NCI-H748 (cell line): ENCODE data around the gene ADAMTS14.
A peak's percentile ranks its signal among the peaks of the same experiment; 100 is the strongest.
"Not testable (repeated sequence)": the region's sequence is repeated elsewhere in the genome, so short reads cannot be mapped to it uniquely, and the experiment has no call there.

Source experiments
- DNase-seq: peaks from one replicate; lab custom pipeline; 2025; ENCODE audit not compliant: unreplicated experiment; lab: John Stamatoyannopoulos, UW

ADAMTS14 gene

DNA sequence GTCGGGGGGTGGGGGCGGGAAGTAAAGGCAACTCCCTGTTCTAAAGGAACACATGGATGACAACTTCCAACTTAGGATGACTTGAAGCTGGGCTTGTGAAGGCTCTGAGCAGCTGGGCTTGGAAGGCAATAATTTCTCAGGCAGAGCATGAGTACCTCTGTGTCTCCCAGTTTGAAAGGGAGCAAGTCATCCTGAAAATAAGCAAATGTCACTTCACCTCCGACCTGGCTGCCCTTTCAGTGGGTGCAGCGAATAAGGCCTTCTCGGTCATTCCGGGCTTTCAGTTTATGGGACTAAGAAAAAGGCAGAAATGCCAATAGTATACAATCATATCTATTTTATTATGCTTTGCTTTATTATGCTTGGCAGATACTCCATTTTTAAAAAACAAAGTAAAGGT, 15.3 kb upstream of the ADAMTS14 start:
- no peak for DNase-seq

DNA sequence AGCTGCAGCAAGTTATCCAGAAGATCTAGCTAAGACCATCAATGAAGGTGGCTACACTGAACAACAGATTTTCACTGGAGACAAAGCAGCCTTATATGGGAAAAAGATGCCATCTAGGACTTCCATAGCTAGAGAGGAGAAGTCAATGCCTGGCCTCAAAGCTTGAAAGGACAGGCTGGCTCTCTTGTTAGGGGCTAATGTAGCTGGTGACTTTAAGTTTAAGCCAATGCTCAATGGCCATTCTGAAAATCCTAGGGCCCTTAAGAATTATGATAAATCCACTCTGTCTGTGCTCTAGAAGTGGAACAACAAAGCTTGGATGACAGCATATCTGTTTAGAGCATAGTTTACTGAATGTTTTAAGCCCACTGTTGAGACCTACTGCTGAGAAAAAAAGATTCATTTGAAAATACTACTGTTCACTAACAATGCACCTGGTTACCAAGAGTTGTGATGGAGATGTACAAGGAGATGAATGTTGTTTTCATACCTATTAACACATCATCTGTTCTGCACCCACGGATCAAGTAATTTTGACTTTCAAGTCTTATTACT, 13.6 kb upstream of the ADAMTS14 start:
- no peak for DNase-seq

DNA sequence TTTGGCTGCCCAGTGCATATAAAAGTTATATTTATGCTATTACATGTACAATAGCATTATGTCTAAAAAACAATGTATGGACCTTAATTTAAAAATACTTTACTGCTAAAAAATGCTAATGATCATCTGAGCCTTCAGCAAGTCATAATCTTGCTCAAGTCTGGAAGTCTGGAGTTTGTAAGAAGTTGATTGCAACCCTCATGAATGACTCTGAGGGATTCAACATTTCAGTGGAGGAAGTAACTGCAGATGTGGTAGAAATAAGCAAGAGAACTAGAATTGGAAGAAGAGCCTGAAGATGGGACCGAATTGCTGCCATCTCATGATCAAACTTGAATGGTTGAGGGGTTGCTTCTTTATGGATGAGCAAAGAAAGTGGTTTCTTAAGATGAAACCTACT, 13.0 kb upstream of the ADAMTS14 start:
- no peak for DNase-seq

DNA sequence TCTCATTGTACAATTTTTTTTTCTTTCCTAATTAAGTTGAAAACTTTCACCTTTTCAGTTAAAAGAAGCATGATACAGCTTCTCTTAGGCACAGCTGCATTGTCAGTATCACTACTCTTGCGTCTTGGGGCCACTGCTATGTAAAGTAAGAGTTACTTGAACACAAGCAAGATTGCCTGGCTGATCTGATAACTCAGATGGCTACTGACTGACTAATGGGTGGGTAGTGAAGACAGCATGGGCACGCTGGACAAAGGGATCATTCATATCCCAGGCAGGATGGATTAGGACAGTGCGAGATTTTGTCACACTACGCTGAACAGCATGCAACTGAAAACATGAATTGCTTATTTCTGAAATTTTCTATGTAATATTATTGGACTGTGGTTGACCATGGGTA, 11.6 kb upstream of the ADAMTS14 start:
- DNase-seq = no peak

DNA sequence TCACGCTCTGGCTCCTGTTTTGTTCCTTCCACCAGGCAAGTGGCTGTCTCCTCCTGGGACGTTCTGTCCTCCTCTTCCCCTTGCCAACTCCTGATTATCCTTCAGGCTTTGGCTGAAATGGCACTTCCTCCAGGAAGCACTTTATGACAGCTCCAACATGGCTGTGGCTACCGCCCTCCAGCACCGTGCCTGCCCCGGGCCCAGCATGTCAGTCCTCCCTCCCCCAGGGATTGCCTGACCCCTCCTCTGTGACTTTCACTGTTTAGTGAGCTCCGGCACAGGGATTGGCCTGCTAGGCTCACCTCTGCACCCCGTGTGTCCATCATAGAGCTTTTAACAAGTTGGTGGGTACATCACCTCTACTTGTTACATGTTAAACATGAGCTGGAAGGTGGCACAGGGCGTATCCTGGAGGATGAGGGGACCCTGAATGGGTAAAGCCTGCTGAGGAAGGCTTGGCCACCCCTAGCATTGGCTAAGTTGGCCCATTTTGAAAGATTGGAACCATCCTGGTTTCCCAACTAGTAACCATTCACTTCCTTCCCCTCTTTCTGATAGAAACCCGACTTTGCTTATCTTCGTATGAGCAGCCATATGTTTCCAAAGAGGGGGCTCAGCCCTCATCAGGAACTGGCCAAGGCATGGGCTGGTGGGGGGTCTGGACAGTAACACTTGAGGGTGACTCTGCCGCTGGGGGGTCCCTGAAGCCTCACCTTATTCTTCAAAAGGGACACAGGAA, 10.5 kb upstream of the ADAMTS14 start:
- no peak for DNase-seq

DNA sequence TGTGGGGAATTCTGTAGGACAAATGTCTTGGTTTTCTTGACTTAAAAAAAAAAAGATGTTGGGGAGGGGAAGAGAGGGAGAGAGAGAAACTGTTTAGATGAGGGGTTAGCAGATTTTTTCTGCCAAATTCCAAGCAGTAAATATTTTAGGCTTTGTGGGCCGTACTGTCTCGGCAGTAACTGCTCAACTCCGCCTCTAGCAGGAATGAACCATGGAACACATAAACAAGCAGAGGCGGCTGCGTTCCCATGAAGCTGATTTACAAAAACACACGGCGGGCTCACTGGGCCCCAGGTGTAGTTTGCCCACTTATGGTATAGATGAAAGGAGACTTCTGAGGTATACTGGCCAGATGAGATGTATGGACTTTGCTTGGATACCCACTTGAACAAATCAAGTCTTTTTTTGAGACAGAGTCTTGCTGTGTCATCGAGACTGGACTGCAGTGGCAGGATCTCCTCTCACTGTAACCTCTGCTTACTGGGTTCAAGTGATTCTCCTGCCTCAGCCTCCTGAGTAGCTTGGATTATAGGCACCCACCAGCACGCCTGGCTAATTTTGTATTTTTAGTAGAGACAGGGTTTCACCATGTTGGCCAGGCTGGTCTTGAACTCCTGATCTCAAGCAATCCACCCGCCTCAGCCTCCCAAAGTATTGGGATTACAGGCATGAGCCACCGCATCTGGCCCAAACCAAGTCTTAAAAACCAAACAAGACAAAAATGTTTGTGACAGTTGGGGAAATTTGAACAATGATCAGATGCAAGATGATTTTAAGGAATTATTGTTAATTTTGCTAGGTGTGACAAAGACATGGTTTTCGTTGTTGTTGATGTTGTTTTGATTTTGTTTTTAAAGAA, 9.7 kb upstream of the ADAMTS14 start:
- no peak for DNase-seq

DNA sequence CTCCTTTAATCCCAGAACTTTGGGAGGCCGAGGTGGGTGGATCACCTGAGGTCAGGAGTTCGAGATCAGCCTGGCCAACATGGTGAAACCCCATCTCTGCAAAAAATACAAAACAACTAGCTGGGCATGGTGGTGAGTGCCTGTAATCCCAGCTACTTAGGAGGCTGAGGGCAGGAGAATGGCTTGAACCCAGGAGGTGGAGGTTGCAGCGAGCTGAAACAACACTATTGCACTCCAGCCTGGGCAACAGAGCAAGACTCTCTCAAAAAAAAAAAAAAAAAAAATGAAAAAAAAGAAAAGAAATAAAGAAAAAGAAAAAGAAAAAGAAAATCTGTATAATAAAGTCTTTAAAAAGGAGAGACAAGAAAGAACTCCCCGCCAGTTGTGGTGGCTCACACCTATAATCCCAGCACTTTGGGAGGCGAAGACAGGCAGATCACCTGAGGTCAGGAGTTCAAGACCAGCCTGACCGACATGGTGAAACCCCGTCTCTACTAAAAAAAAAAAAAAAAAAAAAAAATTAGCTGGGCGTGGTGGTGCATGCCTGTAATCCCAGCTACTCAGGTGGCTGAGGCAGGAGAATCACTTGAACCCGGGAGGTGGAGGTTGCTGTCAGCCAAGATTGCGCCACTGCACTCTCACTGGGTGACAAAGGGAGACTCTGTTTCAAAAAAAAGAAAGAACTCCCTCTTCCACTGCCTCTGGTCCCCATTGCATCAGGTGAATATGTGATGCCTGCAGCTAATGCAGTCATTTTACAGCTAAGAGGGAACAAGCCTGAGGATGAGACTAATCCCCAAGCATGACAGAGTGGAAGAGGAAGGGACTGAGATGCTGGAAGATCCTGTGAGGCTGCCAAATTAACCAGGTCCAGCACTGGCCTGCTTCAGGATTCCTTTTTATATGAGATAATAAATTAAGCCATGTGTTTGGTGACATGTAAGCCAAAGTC, 8.6 kb upstream of the ADAMTS14 start:
- not testable (repeated sequence) for DNase-seq

DNA sequence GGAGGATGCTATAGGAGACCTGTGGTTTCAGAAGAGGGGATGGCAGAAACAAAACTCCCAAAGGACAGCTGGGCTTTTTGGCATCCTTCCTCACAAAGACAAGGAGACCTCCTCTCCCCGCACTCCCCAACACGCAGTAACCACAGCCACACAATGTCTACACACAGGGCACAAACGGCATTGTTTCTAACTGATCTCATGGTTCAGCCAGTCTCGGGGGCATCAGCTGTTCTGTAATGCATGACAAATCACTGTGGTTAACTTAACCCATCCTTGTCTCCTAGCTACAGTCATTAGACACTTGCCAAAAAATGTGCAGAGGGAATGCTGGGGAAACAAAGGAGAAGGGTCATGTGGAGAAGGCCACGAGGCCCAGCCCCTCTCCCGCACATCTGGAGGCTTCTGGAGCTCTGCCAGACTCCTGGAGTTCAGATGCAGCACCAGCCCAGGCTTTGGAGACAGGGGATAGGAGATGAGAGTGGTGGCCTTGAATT, 7.6 kb upstream of the ADAMTS14 start:
- peak; percentile 6 for DNase-seq

DNA sequence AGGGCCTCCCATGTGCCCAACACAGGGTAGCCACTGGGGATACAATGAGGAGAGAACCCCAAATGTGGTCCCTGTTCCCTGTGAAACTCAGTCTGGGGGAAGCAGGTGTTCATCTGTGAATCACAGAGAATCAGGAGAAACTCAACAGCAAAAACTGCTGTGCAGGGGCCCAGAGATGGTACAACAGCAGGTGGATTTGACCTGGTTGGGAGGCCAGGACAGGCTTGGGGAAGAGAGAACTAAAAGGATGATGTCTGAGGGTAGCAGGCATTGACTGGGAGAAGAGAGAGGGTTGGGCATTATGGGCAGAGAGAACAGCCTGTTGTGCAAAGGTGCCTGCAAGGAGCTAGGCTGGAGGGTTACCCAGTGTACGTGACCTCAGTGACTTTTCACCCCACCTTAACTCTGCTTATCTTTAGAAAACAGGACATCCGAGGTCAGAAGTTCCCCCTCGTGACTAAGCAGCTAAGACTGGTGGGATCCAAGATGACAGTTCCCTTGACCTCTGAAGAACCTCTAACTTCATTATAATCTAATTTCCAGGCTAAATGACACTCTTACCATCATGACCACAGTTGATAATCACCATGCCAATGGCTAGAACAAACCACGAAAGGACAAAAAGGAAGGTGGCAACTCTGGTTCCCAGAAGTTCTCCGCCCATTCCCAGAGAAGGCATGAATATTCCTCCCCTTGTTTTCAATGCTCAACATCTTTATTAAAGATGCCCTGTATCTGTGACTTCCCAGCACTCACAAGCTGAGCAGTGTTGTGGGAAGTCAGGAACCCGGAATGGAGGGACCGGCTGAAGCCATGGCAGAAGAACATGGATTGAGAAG, 5.1 kb upstream of the ADAMTS14 start:
- DNase-seq = no peak

DNA sequence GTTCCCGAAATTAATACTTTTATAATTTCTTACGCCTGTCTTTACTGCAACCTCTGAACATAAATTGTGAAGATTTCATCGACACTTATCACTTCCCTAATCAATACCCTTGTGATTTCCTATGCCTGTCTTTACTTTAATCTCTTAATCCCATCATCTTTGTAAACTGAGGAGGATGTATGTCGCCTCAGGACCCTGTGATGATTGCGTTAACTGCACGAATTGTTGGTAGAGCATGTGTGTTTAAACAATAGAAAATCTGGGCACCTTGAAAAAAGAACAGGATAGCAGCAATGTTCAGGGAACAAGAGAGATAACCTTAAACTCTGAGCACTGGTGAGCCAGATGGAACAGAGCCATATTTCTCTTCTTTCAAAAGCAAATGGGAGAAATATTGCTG, 4.5 kb upstream of the ADAMTS14 start:
- DNase-seq = not testable (repeated sequence)

DNA sequence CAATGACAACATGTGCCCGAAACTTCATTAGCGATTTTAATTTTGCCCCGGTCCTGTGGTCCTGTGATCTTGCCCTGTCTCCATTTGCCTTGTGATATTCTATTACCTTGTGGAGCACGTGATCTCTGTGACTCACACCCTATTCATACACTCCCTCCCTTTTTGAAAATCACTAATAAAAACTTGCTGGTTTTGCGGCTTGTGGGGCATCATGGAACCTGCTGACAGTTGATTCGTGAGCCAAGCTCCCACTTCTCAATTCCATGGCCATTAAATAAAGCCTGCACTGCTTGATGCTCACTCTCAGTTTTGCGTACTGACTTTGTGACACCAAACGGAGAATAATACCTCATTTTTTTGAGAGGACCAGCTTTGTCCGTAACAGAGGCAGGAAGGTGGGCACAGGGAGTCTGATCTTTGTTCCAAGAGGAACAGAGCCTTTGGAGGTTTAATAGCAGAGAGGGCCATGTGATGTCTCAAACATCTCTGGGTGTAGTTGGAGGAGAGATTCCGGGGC, 3.8 kb upstream of the ADAMTS14 start:
- no peak for DNase-seq

DNA sequence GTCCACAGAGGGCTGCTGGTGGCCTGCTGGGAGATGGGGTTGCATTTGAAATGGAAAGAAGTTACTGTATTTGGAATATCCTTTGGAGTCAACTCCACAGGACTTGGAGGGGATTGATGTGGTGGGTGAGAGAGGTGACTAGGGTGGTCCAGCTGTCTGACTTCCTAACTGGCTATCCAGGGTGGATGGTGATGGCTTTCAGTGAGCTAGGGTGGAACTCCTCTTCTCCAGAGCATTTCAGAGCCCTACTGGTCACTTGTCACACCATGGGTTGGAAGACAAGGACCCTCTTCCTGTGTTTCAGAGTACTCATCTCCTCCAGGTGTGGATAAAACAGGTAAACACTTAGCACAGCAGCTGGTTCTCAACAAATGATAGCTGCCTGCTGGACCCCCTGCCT, 3.3 kb upstream of the ADAMTS14 start:
- peak; percentile 19 for DNase-seq

DNA sequence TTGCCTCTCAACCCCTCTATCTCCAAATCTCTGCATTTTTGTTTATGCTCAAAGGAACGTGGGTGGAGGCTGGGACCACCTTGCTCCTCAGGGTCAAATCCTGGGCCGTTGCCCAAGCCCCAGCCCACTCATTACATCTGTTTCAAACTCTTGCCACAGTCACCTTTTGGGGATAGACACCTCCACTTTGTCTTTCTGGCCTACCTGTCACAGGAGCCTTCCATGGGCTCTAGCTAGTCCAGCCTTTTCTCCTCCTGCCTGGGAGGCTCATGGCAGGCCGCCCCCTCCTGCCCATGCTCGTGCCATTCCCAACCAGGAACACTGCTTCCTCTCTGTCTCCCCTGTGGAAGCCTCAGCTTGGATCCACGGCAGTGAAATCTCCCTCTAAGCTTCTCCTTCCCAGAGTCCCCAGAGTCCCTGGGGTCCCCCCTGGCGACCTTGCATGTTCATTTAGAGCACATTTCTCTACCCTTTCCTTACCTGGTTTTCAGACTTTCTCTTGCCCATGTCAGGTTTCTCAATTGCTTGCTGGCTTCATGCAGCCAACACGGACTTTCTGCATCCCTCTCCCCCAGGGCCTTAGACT, 2.5 kb upstream of the ADAMTS14 start:
- no peak for DNase-seq

DNA sequence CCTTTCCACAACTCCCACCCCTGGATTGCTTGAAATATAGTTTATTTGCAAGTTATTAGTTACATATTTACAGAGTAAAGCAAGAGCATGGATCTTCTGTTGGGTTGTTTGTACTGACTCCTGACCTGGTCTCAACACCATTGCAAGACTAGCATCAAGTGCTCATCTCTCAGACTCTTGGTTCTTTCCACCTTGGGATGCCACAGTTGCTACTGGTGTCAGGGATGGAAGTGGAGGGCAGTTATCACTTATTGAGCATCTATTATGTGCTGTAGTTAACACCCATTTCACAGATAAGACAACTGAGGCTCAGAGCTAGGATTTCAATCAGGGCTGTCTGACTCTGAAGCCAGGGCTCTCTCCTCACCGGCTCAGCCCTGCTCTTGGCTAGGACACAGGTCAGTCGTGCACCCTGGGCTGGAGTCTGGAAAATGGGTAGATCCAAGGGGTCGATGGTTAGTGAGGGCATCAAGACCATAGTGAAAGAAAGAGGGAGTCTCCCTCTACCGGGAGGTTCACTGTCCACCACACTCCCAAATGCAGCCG, 614 bp upstream of the ADAMTS14 start:
- DNase-seq = no peak

DNA sequence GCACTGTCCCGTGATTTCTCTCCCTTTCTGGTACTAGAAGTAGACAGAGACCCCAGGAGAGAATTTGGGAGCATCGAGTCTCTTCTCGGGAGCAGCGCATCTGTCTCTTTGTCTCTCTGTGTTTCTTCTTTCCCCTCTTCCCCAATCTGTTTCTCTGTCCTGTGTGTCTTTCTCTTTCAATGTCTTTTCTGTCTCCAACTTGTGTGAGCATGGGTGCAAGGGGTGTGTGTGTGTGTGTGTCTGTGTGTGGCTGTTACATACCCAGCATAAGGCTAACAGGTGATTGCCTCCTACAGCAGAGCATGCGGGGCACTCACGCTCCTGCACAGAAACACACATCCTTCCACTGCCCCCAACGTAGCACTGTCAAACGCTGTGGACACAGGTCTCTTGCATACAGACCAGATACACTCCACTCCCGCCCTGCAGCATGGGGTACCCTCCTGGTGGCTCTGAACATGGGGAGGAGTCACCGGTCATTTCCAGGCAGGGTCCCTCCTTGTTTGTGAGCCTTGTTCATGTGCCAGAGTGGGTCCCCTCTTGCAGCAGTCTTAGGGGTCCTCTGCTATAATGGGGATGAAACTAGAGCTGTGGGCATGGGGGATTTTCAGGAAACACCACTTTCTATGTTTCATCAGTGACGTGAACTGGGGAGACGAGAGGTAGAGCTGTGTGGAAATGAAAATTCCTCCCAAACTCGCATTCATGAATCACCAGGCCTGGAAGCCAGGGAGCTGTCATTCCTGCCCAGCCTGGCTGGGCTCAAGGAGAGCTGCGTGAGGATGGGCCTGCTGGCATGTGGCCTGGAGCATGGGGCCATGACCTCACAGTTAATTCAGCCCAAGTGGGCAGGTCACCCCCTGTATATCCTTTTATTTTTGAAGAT, 980 bp downstream of the ADAMTS14 start:
- DNase-seq = no peak

DNA sequence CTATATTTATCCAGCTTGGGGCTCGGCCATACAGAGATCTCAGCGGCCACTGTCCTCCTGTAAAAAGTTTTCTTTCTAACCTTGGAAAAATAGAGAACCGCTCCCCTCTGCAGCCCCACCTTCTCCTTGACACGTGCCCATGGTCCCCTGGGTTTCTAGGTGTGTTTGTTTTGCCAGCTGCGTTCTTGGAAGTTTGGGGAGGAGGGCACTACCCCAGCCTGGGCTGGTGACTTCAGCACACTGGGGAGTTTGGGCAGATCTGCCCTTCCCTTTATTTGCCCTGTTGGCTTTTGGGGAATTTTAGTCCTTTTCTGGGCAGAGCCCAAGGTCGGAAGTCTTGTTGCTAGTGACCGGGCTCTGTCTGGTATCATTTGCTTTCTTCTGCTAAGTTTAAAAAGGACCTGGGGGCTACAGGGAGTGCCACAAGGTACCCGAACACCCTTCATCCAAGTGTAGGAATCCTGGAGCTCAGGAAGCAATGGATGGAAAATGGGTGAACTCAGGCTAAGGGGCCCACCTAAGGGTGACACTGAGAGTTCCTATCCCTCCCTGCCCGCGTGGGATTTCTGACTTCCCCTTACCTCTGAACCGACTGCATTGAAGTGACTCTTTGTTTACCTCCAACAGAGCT, 1.7 kb downstream of the ADAMTS14 start:
- DNase-seq = no peak
